H1 (cell line): ENCODE results near the gene CCDC18. TPM values are rescaled to one million over a fixed set of nuclear protein-coding genes. Genes with fewer than 3 reads are reported as not detected.
"Not testable (repeated sequence)": the region's sequence is repeated elsewhere in the genome, so short reads cannot be mapped to it uniquely, and the experiment has no call there.

ENCODE experiments used
- CTCF ChIA-PET: fragments of 300-600 bp; sonication (Branson Sonifier 250); formaldehyde crosslinking; loops from one replicate; lab custom pipeline; 2021; ENCODE audit not compliant: partially characterized antibody; lab: Charles Lee
- POLR2A ChIA-PET: fragments of 300-600 bp; sonication (Branson Sonifier 250); formaldehyde crosslinking; loops from one replicate; lab custom pipeline; 2021; ENCODE audit warnings: inconsistent platforms; ENCODE audit not compliant: partially characterized antibody; lab: Charles Lee
- DNase-seq, 2 experiments: peaks; one replicate each; pipeline versions ENCODE4 v3.0.0 to v3.0.0-alpha.2; 2010 to 2022; ENCODE audit warnings: low spot score in 2 of 2, low read depth in 1 of 2, mixed read lengths in 1 of 2
- FAIRE-seq: peaks from 2 replicates; lab custom pipeline; 2011; peaks lifted over from hg19 to GRCh38; lab: Jason Lieb, UNC
- H2AFZ ChIP-seq: 2 replicates; pipeline ENCODE4 v1.8.1; 2012; ENCODE audit warnings: low read length, inconsistent platforms
- H2AK5ac ChIP-seq: 2 replicates; pipeline ENCODE4 v1.6.1; 2013; ENCODE audit warnings: low read depth, low read length
- H2BK120ac ChIP-seq: replicated peaks from 2 replicates; pipeline ENCODE3; 2013; ENCODE audit warnings: low read depth, low read length, inconsistent platforms
- H2BK12ac ChIP-seq: 2 replicates; pipeline ENCODE4 v1.6.1; 2013; ENCODE audit warnings: low read depth, low read length
- H2BK15ac ChIP-seq: 2 replicates; pipeline ENCODE4 v1.6.1; 2013; ENCODE audit warnings: low read length
- H2BK20ac ChIP-seq: 2 replicates; pipeline ENCODE4 v1.6.1; 2013; ENCODE audit warnings: low read length
- H2BK5ac ChIP-seq: 2 replicates; pipeline ENCODE4 v1.6.1; 2013; ENCODE audit warnings: low read depth, low read length
- H3K14ac ChIP-seq: 2 replicates; pipeline ENCODE4 v1.6.1; 2013; ENCODE audit warnings: inconsistent platforms; ENCODE audit not compliant: insufficient read length
- H3K18ac ChIP-seq: 2 replicates; pipeline ENCODE4 v1.6.1; 2013; ENCODE audit warnings: low read length; ENCODE audit errors: extremely low read depth
- H3K23ac ChIP-seq: 2 replicates; pipeline ENCODE4 v1.6.1; 2013; ENCODE audit warnings: inconsistent platforms; ENCODE audit not compliant: insufficient read length
- H3K23me2 ChIP-seq: 2 replicates; pipeline ENCODE4 v1.6.1; 2013; ENCODE audit warnings: low read depth, low read length
- H3K27ac ChIP-seq: 2 replicates; pipeline ENCODE4 v1.6.1; 2011; ENCODE audit warnings: low read depth, low read length, inconsistent platforms
- H3K27me3 ChIP-seq, 4 experiments: replicated peaks in 1 of 4; 1 replicate in 1 of 4; 2 replicates in 3 of 4; pipeline versions ENCODE4 v1.6.1 to v1.8.1; 2011 to 2013; ENCODE audit warnings: low read length in 3 of 4, mild to moderate bottlenecking in 3 of 4, inconsistent platforms in 2 of 4, mixed read lengths in 2 of 4, moderate library complexity in 1 of 4; ENCODE audit not compliant: control insufficient read depth in 3 of 4, insufficient read depth in 3 of 4; ENCODE audit errors: extremely low read depth in 1 of 4
- H3K36me3 ChIP-seq, 4 experiments: 2 replicates each; pipeline versions ENCODE4 v1.6.1 to v1.8.1; 2011 to 2013; ENCODE audit warnings: mild to moderate bottlenecking in 4 of 4, low read length in 3 of 4, moderate library complexity in 2 of 4, control low read depth in 1 of 4, inconsistent platforms in 1 of 4; ENCODE audit not compliant: insufficient read depth in 4 of 4, control insufficient read depth in 2 of 4
- H3K4ac ChIP-seq: replicated peaks from 2 replicates; pipeline ENCODE3; 2013; ENCODE audit warnings: low read length, low read depth, mixed read lengths, inconsistent platforms; ENCODE audit not compliant: insufficient read length
- H3K4me1 ChIP-seq, 4 experiments: replicated peaks in 1 of 4; 1 replicate in 1 of 4; 2 replicates in 3 of 4; pipeline versions ENCODE4 v1.6.1 to v1.8.1; 2011 to 2013; ENCODE audit warnings: low read length in 3 of 4, inconsistent platforms in 2 of 4, mixed read lengths in 1 of 4; ENCODE audit not compliant: insufficient read depth in 4 of 4, control insufficient read depth in 3 of 4
- H3K4me2 ChIP-seq, 2 experiments: 2 replicates each; pipeline versions ENCODE4 v1.6.1 to v1.8.1; 2011 to 2013; ENCODE audit warnings: low read depth in 2 of 2, low read length in 2 of 2, control low read depth in 1 of 2, inconsistent platforms in 1 of 2, mild to moderate bottlenecking in 1 of 2; ENCODE audit not compliant: insufficient read depth in 1 of 2
- H3K4me3 ChIP-seq, 4 experiments: fragments of 200-600, 300-600 bp in 1 of 4; sonication (generic), shearing (Covaris generic), sonication (Bioruptor Twin) in 1 of 4; 2 replicates each; pipeline versions ENCODE4 v1.5.1 to v1.8.1; 2011 to 2016; ENCODE audit warnings: low read length in 4 of 4, low read depth in 3 of 4, control low read depth in 2 of 4, inconsistent platforms in 2 of 4, mild to moderate bottlenecking in 2 of 4, mixed read lengths in 1 of 4, moderate library complexity in 1 of 4; ENCODE audit not compliant: insufficient read depth in 2 of 4; ENCODE audit errors: extremely low read depth in 1 of 4
- H3K56ac ChIP-seq: replicated peaks from 2 replicates; pipeline ENCODE3; 2013; ENCODE audit warnings: low read depth, mild to moderate bottlenecking, mixed read lengths, low read length, inconsistent platforms; ENCODE audit not compliant: insufficient read length
- H3K79me1 ChIP-seq: 2 replicates; pipeline ENCODE4 v1.6.1; 2013; ENCODE audit warnings: low read depth, low read length, control low read depth
- H3K79me2 ChIP-seq, 2 experiments: 2 replicates each; pipeline versions ENCODE4 v1.6.1 to v1.8.1; 2012 to 2013; ENCODE audit warnings: low read length in 2 of 2, mild to moderate bottlenecking in 2 of 2, inconsistent platforms in 1 of 2; ENCODE audit not compliant: insufficient read depth in 2 of 2, control insufficient read depth in 1 of 2
- H3K9ac ChIP-seq, 4 experiments: replicated peaks in 1 of 4; 1 replicate in 1 of 4; 2 replicates in 3 of 4; pipeline versions ENCODE4 v1.6.1 to v1.8.1; 2011 to 2013; ENCODE audit warnings: low read depth in 3 of 4, low read length in 3 of 4, control low read depth in 2 of 4, mild to moderate bottlenecking in 2 of 4, moderate library complexity in 2 of 4, inconsistent platforms in 1 of 4; ENCODE audit errors: extremely low read depth in 1 of 4
- H3K9me3 ChIP-seq, 2 experiments: 2 replicates each; pipeline versions ENCODE4 v1.6.1 to v1.8.1; 2012 to 2013; ENCODE audit warnings: mild to moderate bottlenecking in 2 of 2, moderate library complexity in 2 of 2, control low read depth in 1 of 2, inconsistent platforms in 1 of 2, low read depth in 1 of 2, low read length in 1 of 2, mixed read lengths in 1 of 2; ENCODE audit not compliant: insufficient read depth in 2 of 2
- H4K20me1 ChIP-seq, 2 experiments: replicated peaks in 1 of 2; 2 replicates each; pipeline versions ENCODE3 to v1.8.1; 2011 to 2013; ENCODE audit warnings: inconsistent platforms in 2 of 2, low read length in 2 of 2, mild to moderate bottlenecking in 1 of 2; ENCODE audit not compliant: insufficient read depth in 2 of 2, control insufficient read depth in 1 of 2
- H4K5ac ChIP-seq: 2 replicates; pipeline ENCODE4 v1.6.1; 2013; ENCODE audit warnings: low read length, low read depth, mixed read lengths, inconsistent platforms; ENCODE audit not compliant: insufficient read length
- H4K8ac ChIP-seq: 2 replicates; pipeline ENCODE4 v1.8.0; 2013; ENCODE audit warnings: mild to moderate bottlenecking, moderate library complexity, low read length, inconsistent platforms; ENCODE audit not compliant: insufficient read depth; ENCODE audit errors: extremely low read depth
- H4K91ac ChIP-seq: replicated peaks from 2 replicates; pipeline ENCODE3; 2013; ENCODE audit warnings: low read length, mixed read lengths, inconsistent platforms; ENCODE audit not compliant: insufficient read length
- WGBS, 2 experiments: shearing (Covaris generic) in 1 of 2; methylation state at CpG; one replicate each; pipeline versions ENCODE4 v1.1.6 to v1.1.7; 2013 to 2015; ENCODE audit warnings: low lambda C conversion rate in 2 of 2, mixed read lengths in 2 of 2, inconsistent platforms in 1 of 2, low coverage in 1 of 2, missing lambda C conversion rate in 1 of 2; ENCODE audit not compliant: insufficient replicate concordance in 2 of 2, insufficient coverage in 1 of 2, insufficient read length in 1 of 2; ENCODE audit errors: extremely low coverage in 1 of 2, missing lambda C conversion rate in 1 of 2; 5-methylcytosine and 5-hydroxymethylcytosine counted together
- polyA plus RNA-seq, 7 experiments: library from polyadenylated mRNA; depleted of rRNA in 3 of 7; stranded (reverse) in 5 of 7; unstranded in 2 of 7; fragments of >200 nt in 5 of 7; fragments of 200-250 nt in 2 of 7; gene quantifications; 1 replicate in 5 of 7; 2 replicates in 1 of 7; 4 replicates in 1 of 7; pipeline versions ENCODE4 v1.2.1 to v1.2.3, GENCODE V29; 2011 to 2013; ENCODE audit warnings: missing spikeins in 2 of 7, mixed read lengths in 2 of 7
- total RNA-seq: library from RNA; stranded (reverse); fragmentation: NEBNext Ultra II Directional; extraction: Animal tissue kit (Norgen Biotek cat#: 25700); gene quantifications from 2 replicates; pipeline ENCODE4 v1.2.1, GENCODE V29; 2021

The CCDC18 gene
- total and polyA plus RNA-seq, 2 of the 8 experiments (the other 6 are each of a cell fraction or from before 2014, with no cell fraction given) = 3.0 to 21.2 TPM

DNA sequence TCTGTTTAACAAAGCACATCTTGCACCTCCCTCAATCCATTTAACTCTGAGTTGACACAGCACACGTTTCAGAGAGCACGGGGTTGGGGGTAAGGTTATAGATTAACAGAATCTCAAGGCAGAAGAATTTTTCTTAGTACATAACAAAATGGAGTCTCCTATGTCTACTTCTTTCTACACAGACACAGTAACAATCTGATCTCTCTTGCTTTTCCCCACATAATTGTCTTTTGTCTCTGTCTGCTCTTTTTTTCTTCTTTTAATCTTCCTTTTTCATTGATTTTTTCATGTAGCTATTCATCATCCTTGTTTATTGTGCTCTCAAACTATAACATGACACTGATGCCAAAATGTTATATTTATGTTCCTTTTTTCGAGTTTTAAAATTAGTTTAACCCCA, 97.0 kb downstream of the CCDC18 start:
- not testable (repeated sequence) for H3K4ac ChIP-seq, H3K79me2 ChIP-seq, FAIRE-seq, H2BK12ac ChIP-seq, H2AK5ac ChIP-seq, H4K20me1 ChIP-seq, DNase-seq, H2BK20ac ChIP-seq, H2BK120ac ChIP-seq, H3K36me3 ChIP-seq, H3K18ac ChIP-seq, H3K27me3 ChIP-seq, H2BK5ac ChIP-seq, H2AFZ ChIP-seq, H3K9me3 ChIP-seq, H3K79me1 ChIP-seq, H2BK15ac ChIP-seq, H3K9ac ChIP-seq, H4K8ac ChIP-seq, H3K27ac ChIP-seq, H3K56ac ChIP-seq, H4K91ac ChIP-seq, H3K14ac ChIP-seq, H3K23me2 ChIP-seq, H3K23ac ChIP-seq
- peak overlapping the region; percentile 21 to 37; a peak in 2 of 4 replicates for H3K4me2 ChIP-seq
- peak overlapping the region; percentile 66 for H4K5ac ChIP-seq
- peaks cover 0 to 21% (median 5%) of the 10 kb centered on the region in 4 experiments; a peak in 4 of 7 replicates for H3K4me1 ChIP-seq
- ChIA-PET POLR2A (interaction anchor here (0.6 kb wide), 1 partner anchor 106 kb away, joined by 3 read pairs; no protein-coding TSS in a partner anchor), CTCF (interaction anchor here (1.3 kb wide), 1 partner anchor 27 kb away, joined by 3 read pairs; no protein-coding TSS in a partner anchor)
- peak overlapping the region in 1 of 4 experiments; percentile 28; a peak in 1 of 8 replicates for H3K4me3 ChIP-seq
- 26% methylated on average over 3 of the region's 3 CpGs; no CpG with 5 or more reads in 1 of the 2 experiments for WGBS, 2 experiments
